Cardiac fibroblast (primary cell): Measurements from ENCODE around the gene CNOT1.

Experiments
- DNase-seq, 2 donors: peaks; one replicate each; pipeline versions ENCODE4 v3.0.0 to v3.0.0-alpha.2; 2010; ENCODE audit warnings: low read depth in 2 of 2
- H3K4me3 ChIP-seq, 2 donors: replicated peaks in 1 of 2; 1 replicate in 1 of 2; 2 replicates in 1 of 2; pipeline ENCODE4 v1.5.1; 2011; ENCODE audit warnings: low read depth in 2 of 2, low read length in 2 of 2, mild to moderate bottlenecking in 2 of 2, moderate library complexity in 1 of 2
- TF ChIP-seq, protein P1 (sequence below): IDR thresholded peaks from one replicate; pipeline ENCODE4 v1.5.1; 2011; ENCODE audit warnings: low read depth, mild to moderate bottlenecking, low read length, inconsistent platforms

Gene CNOT1

DNA sequence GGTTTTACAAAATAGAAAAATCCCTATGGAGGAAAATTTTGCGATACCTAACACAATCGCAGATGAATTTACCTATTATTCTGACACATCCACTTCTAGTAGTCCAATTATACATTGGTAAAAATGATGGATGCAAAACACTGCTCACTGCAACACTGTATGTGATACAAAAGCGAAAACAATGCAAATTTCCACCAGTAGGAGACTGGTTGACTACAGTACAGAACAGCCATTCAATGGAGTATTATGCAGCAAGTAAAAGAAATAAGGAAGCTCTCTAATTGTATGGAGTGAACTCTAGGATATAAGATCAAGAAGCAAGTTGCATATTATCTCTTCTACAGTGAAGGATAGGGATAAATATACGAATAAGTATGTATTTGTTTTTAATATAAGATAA lies 65.9 kb downstream of the CNOT1 start:
- no peak for DNase-seq
- TF ChIP-seq, protein P1, sequence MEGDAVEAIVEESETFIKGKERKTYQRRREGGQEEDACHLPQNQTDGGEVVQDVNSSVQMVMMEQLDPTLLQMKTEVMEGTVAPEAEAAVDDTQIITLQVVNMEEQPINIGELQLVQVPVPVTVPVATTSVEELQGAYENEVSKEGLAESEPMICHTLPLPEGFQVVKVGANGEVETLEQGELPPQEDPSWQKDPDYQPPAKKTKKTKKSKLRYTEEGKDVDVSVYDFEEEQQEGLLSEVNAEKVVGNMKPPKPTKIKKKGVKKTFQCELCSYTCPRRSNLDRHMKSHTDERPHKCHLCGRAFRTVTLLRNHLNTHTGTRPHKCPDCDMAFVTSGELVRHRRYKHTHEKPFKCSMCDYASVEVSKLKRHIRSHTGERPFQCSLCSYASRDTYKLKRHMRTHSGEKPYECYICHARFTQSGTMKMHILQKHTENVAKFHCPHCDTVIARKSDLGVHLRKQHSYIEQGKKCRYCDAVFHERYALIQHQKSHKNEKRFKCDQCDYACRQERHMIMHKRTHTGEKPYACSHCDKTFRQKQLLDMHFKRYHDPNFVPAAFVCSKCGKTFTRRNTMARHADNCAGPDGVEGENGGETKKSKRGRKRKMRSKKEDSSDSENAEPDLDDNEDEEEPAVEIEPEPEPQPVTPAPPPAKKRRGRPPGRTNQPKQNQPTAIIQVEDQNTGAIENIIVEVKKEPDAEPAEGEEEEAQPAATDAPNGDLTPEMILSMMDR, result no peak

DNA sequence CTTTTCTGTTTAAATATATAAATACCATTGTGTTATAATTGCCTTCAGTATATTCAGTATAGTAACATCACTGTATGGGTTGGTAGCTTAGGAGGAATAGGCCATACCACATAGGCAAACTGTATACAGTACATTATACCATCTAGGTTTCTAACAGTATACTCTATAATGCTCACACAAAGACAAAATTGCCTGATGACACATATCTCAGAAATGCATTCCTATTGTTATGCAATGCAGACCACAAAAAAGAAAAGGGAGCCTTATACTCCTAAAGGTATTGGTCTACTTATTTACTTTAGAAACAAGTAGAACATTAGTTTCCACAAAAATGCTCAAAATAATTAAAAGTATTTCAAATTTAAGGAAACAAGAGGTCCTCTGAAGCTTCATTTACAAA lies 66.4 kb downstream of the CNOT1 start:
- TF ChIP-seq, protein P1, result no peak
- H3K4me3 ChIP-seq, result no peak overlapping the region
- peak; percentile 56 to 80 for DNase-seq

More for the DNA sequence above, 65.9 kb downstream of the CNOT1 start:
- no peak overlapping the region for H3K4me3 ChIP-seq

DNA sequence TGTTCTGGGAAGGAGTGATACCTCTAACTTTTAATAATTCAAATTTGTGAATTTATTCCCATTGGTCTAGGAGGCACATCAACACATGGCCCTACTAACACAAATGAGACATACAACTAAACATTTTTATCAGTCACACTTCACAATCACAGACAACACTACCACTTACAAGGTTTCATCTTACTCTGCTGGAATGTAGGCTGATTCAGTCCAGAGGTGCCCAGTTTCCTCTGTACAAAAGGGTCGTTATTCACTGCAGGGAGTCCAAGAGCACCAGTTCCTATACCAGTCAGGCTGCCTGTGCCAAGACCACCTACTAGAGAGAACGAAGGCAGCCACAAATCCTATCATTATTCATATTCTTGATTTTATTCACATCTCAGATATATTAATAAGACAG lies 72.9 kb downstream of the CNOT1 start:
- H3K4me3 ChIP-seq, result no peak overlapping the region
- TF ChIP-seq, protein P1, result no peak
- DNase-seq, result no peak

DNA sequence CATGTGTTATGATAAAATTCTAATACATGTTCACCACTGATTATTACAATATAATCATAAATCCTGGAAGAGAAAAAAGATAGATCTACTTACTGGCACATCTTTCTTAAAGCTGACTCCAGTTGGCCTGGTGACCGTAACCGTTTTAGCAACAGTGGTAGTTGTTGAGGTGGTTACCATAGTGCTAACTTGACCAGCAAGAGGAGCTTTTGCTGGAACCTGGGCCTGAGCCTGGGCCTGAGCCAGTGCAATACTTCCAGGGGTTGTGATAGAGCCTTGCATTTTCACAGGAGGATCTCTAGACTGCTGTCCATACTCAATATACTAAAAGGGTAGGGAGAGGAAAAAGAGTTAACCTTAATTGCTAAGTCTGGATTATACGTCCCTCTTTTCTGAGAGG lies 78.1 kb downstream of the CNOT1 start:
- TF ChIP-seq, protein P1, result no peak
- DNase-seq, result peak in 1 of 2 donors; percentile 9
- H3K4me3 ChIP-seq, result no peak overlapping the region

DNA sequence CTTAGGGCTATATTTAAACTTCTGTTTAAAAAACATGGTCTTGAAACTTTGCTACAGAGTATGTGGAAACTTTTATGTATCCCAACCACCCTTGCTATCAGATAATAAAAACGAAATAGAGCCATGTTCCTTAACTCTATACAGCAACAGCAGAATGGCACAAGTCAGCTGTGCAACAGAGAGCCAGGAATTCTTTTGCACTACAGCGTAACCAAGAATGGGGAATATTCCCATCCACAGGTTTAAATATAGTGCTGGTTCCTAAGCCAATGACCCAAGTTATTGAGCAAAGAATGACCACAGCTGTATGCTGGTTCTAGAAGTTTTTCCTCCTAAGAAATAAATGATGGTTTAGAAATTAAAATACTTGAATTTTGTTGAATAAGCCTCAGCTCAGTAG lies 81.2 kb downstream of the CNOT1 start:
- no peak for DNase-seq
- no peak overlapping the region for H3K4me3 ChIP-seq
- TF ChIP-seq, protein P1, result no peak

DNA sequence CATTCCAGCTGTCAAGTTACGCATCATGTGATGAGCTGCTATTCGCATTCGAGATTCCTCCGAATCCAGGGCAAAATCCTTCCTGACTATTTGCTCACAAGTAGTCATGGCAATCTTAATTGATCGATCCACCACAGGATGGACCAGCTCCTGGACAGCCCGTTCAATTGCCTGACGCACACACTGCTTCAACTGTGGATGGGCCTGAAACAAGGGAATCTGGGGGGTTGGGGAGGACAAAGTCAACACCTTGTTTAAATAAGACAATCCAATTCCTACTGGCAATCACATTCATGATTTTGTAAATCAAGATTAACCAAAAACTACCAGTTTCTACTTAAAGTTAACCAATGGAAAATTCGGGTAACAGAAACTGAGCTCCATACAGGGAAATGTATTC lies 85.9 kb downstream of the CNOT1 start:
- TF ChIP-seq, protein P1, result no peak
- no peak overlapping the region for H3K4me3 ChIP-seq
- no peak for DNase-seq

DNA sequence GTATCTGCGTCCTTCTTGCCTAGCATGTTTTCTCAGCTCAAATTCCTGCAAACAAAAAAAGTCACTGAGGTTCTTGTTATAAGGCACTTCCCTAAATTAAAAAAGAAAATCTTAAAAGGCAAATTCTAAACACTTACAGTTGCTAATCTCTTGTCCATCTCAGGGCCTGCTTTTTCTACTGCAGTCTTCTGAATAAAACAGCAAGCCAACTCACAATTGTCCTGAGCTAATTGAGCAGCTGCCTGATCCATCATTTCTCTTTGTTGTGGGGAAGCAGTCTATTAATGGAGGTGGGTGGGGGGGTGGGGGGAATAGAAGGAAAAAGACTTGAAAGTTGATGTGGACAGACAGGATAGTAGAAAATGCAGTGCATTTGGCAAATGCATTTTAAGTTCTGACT lies 87.3 kb downstream of the CNOT1 start:
- TF ChIP-seq, protein P1, result no peak
- no peak for DNase-seq
- no peak overlapping the region for H3K4me3 ChIP-seq
